ENCODE measurements around the gene C1orf210.

GRCh38 chr1:43312212-43312623 lies 26.8 kb upstream of the C1orf210 start:
- no peak for TF ChIP-seq CTCF (IDR thresholded peaks at IDR 0.05)
- TF ChIP-seq POLR2A (IDR thresholded peaks at IDR 0.05): no peak
